Osteocyte (in vitro differentiated cells): ENCODE measurements around the gene TICRR. TPM values are rescaled to one million over a fixed set of nuclear protein-coding genes. Genes with fewer than 3 reads are reported as not detected.

ENCODE experiments used
- DNase-seq: peaks from one replicate; pipeline ENCODE4 v3.0.0; 2021; ENCODE audit warnings: mixed read lengths; ENCODE audit not compliant: unreplicated experiment; ENCODE audit errors: extremely low spot score
- H3K27ac Mint-ChIP-seq: one replicate; pipeline ENCODE4 v1.8.0; 2021; ENCODE audit warnings: mild to moderate bottlenecking, mixed read lengths; ENCODE audit not compliant: unreplicated experiment
- H3K27me3 Mint-ChIP-seq: one replicate; pipeline ENCODE4 v1.8.0; 2021; ENCODE audit warnings: mixed read lengths; ENCODE audit not compliant: unreplicated experiment
- H3K36me3 Mint-ChIP-seq: one replicate; pipeline ENCODE4 v1.8.0; 2021; ENCODE audit warnings: mixed read lengths; ENCODE audit not compliant: unreplicated experiment
- H3K4me1 Mint-ChIP-seq: one replicate; pipeline ENCODE4 v1.8.0; 2021; ENCODE audit warnings: mixed read lengths; ENCODE audit not compliant: unreplicated experiment
- H3K4me3 Mint-ChIP-seq: one replicate; pipeline ENCODE4 v1.8.0; 2021; ENCODE audit warnings: mild to moderate bottlenecking, moderate library complexity, mixed read lengths; ENCODE audit not compliant: unreplicated experiment
- H3K9me3 Mint-ChIP-seq: one replicate; pipeline ENCODE4 v1.8.0; 2021; ENCODE audit warnings: mixed read lengths; ENCODE audit not compliant: unreplicated experiment
- CTCF ChIP-seq: fragments of 200-600 bp; sonication (generic); IDR thresholded peaks from 2 replicates; pipeline ENCODE4 v1.5.0; 2021; ENCODE audit warnings: antibody characterized with exemption, mild to moderate bottlenecking, moderate library complexity
- total RNA-seq: library from RNA; stranded (reverse); gene quantifications from 2 replicates; pipeline ENCODE4 v1.2.1, GENCODE V29; 2021

Gene TICRR
- total RNA-seq, 1 donor from 2014 or later = 2.1 TPM

- no peak for TF ChIP-seq CTCF
- H3K27ac Mint-ChIP-seq = peak overlapping the region; percentile 78
- H3K27me3 Mint-ChIP-seq = peaks cover 2% of the 10 kb centered on the region
- peak overlapping the region; percentile 59 for H3K4me3 Mint-ChIP-seq
- no peaks in the 10 kb centered on the region for H3K36me3 Mint-ChIP-seq
- peaks cover 22% of the 10 kb centered on the region for H3K4me1 Mint-ChIP-seq
- DNase-seq = no peak
- H3K9me3 Mint-ChIP-seq = no peaks in the 10 kb centered on the region
Observed at GRCh38 chr15:89665449-89666181, 90.3 kb downstream of the TICRR start.

GRCh38 chr15:89666184-89666857 is 91.1 kb downstream of the TICRR start:
- H3K9me3 Mint-ChIP-seq = no peaks in the 10 kb centered on the region
- H3K27ac Mint-ChIP-seq = peak overlapping the region; percentile 41
- no peaks in the 10 kb centered on the region for H3K36me3 Mint-ChIP-seq
- TF ChIP-seq CTCF = no peak
- peaks cover 22% of the 10 kb centered on the region for H3K4me1 Mint-ChIP-seq
- no peak for DNase-seq
- peak overlapping the region; percentile 26 for H3K4me3 Mint-ChIP-seq
- no peaks in the 10 kb centered on the region for H3K27me3 Mint-ChIP-seq

GRCh38 chr15:89666858-89667705 is 91.8 kb downstream of the TICRR start:
- Mint-ChIP-seq H3K27me3 (no peaks in the 10 kb centered on the region), H3K4me1 (peaks cover 22% of the 10 kb centered on the region), H3K9me3 (no peaks in the 10 kb centered on the region), H3K27ac (no peak overlapping the region), H3K4me3 (no peak overlapping the region), H3K36me3 (no peaks in the 10 kb centered on the region)
- no peak for TF ChIP-seq CTCF
- DNase-seq = no peak

- H3K36me3 Mint-ChIP-seq = no peaks in the 10 kb centered on the region
- no peak for TF ChIP-seq CTCF
- H3K4me1 Mint-ChIP-seq = peaks cover 19% of the 10 kb centered on the region
- no peak overlapping the region for H3K27ac Mint-ChIP-seq
- no peak for DNase-seq
- no peaks in the 10 kb centered on the region for H3K9me3 Mint-ChIP-seq
- no peaks in the 10 kb centered on the region for H3K27me3 Mint-ChIP-seq
- no peak overlapping the region for H3K4me3 Mint-ChIP-seq
Observed at GRCh38 chr15:89667706-89667960, 92.4 kb downstream of the TICRR start.

- H3K27me3 Mint-ChIP-seq = no peaks in the 10 kb centered on the region
- H3K4me3 Mint-ChIP-seq = no peak overlapping the region
- H3K36me3 Mint-ChIP-seq = no peaks in the 10 kb centered on the region
- no peaks in the 10 kb centered on the region for H3K9me3 Mint-ChIP-seq
- DNase-seq = no peak
- TF ChIP-seq CTCF = no peak
- H3K27ac Mint-ChIP-seq = no peak overlapping the region
- H3K4me1 Mint-ChIP-seq = peaks cover 14% of the 10 kb centered on the region
Observed at GRCh38 chr15:89668171-89668570, 92.9 kb downstream of the TICRR start.
